B cell (primary cell): ENCODE data around the gene FRS3. TPM values are rescaled to one million over a fixed set of nuclear protein-coding genes. Genes with fewer than 3 reads are reported as not detected.

Experiments
- ATAC-seq: fragments of 200-7000 bp; cut with Tn5 transposase; one replicate; pipeline ENCODE4 v1.10.0; 2021; ENCODE audit warnings: low read depth, mild to moderate bottlenecking, moderate number of reproducible peaks, moderate library complexity
- CTCF ChIA-PET: fragments of 350-600 bp; sonication (Branson Sonifier 250); formaldehyde crosslinking; loops from one replicate; lab custom pipeline; 2021; ENCODE audit warnings: antibody characterized with exemption, inconsistent platforms; lab: Charles Lee
- POLR2A ChIA-PET: fragments of 350-600 bp; sonication (Branson Sonifier 250); formaldehyde crosslinking; loops from one replicate; lab custom pipeline; 2021; ENCODE audit warnings: antibody characterized with exemption; lab: Charles Lee
- DNase-seq: peaks from one replicate; pipeline ENCODE4 v3.0.0; 2013
- H2AFZ ChIP-seq: 2 replicates; pipeline ENCODE4 v1.6.1; 2012; ENCODE audit warnings: mild to moderate bottlenecking, low read depth, low read length; ENCODE audit not compliant: insufficient read depth, poor library complexity, severe bottlenecking
- H3K27ac ChIP-seq, 2 donors: 1 replicate in 1 of 2; 2 replicates in 1 of 2; pipeline ENCODE4 v1.5.1; 2012 to 2013; ENCODE audit warnings: low read length in 2 of 2, mild to moderate bottlenecking in 2 of 2, moderate library complexity in 1 of 2
- H3K27me3 ChIP-seq, 4 experiments: fragments of 200-600 bp in 1 of 4; sonication (generic) in 1 of 4; replicated peaks in 1 of 4; 1 replicate in 2 of 4; 2 replicates in 2 of 4; pipeline versions ENCODE4 v1.6.1 to v1.7.0; 2013 to 2016; ENCODE audit warnings: low read length in 3 of 4, mild to moderate bottlenecking in 2 of 4, mixed read lengths in 1 of 4, moderate library complexity in 1 of 4; ENCODE audit not compliant: insufficient read depth in 4 of 4, control insufficient read depth in 3 of 4; ENCODE audit errors: control extremely low read depth in 1 of 4
- H3K36me3 ChIP-seq, 2 experiments: replicated peaks in 1 of 2; 1 replicate in 1 of 2; 2 replicates in 1 of 2; pipeline versions ENCODE4 v1.6.1 to v1.7.1; 2013; ENCODE audit warnings: low read length in 1 of 2; ENCODE audit not compliant: insufficient read depth in 2 of 2, control insufficient read depth in 1 of 2; ENCODE audit errors: control extremely low read depth in 1 of 2, extremely low read depth in 1 of 2
- H3K4me1 ChIP-seq, 2 donors: fragments of 200-600 bp in 1 of 2; sonication (generic) in 1 of 2; 1 replicate in 1 of 2; 2 replicates in 1 of 2; pipeline versions ENCODE4 v1.5.1 to v1.6.1; 2013 to 2017; ENCODE audit warnings: low read length in 2 of 2; ENCODE audit not compliant: control insufficient read depth in 2 of 2, insufficient read depth in 2 of 2
- H3K4me2 ChIP-seq: replicated peaks from 2 replicates; pipeline ENCODE3; 2012; ENCODE audit warnings: mild to moderate bottlenecking, low read depth, low read length; ENCODE audit not compliant: poor library complexity, severe bottlenecking
- H3K4me3 ChIP-seq, 5 experiments: fragments of 200-600 bp in 1 of 5; sonication (generic) in 1 of 5; 1 replicate in 3 of 5; 2 replicates in 2 of 5; pipeline versions ENCODE4 v1.5.1 to v1.7.0; 2011 to 2016; ENCODE audit warnings: low read length in 4 of 5, mild to moderate bottlenecking in 4 of 5, low read depth in 2 of 5, control low read depth in 1 of 5, moderate library complexity in 1 of 5; ENCODE audit not compliant: insufficient read depth in 1 of 5; ENCODE audit errors: control extremely low read depth in 1 of 5, extremely low read depth in 1 of 5
- H3K79me2 ChIP-seq: fragments of 200-600 bp; sonication (generic); one replicate; pipeline ENCODE4 v1.6.0; 2016; ENCODE audit warnings: low read length; ENCODE audit not compliant: control insufficient read depth, insufficient read depth
- H3K9ac ChIP-seq: fragments of 200-600 bp; sonication (generic); 2 replicates; pipeline ENCODE4 v1.6.1; 2017; ENCODE audit warnings: mild to moderate bottlenecking, low read length, moderate library complexity
- H3K9me3 ChIP-seq, 3 donors: one replicate each; pipeline versions ENCODE4 v1.6.1 to v1.7.1; 2013; ENCODE audit warnings: low read length in 2 of 3; ENCODE audit not compliant: control insufficient read depth in 2 of 3, insufficient read depth in 1 of 3; ENCODE audit errors: control extremely low read depth in 1 of 3
- H4K20me1 ChIP-seq: 2 replicates; pipeline ENCODE4 v1.6.0; 2012; ENCODE audit warnings: mild to moderate bottlenecking, low read length; ENCODE audit not compliant: insufficient read depth, control insufficient read depth, poor library complexity, severe bottlenecking
- H3K27ac Mint-ChIP-seq: one replicate; pipeline ENCODE4 v1.8.0; 2021; ENCODE audit warnings: mixed read lengths
- H3K27me3 Mint-ChIP-seq: one replicate; pipeline ENCODE4 v1.8.0; 2021; ENCODE audit warnings: mixed read lengths
- H3K4me1 Mint-ChIP-seq: one replicate; pipeline ENCODE4 v1.8.0; 2021; ENCODE audit warnings: mixed read lengths
- H3K4me3 Mint-ChIP-seq: one replicate; pipeline ENCODE4 v1.8.0; 2021; ENCODE audit warnings: mixed read lengths
- H3K9me3 Mint-ChIP-seq: one replicate; pipeline ENCODE4 v1.8.0; 2022; ENCODE audit warnings: mixed read lengths; ENCODE audit not compliant: insufficient read depth
- CTCF ChIP-seq: fragments of 200-600 bp; IDR thresholded peaks from one replicate; pipeline ENCODE4 v1.8.0; 2022; ENCODE audit warnings: antibody characterized with exemption, mild to moderate bottlenecking
- EZH2 ChIP-seq: IDR thresholded peaks from 2 replicates; pipeline ENCODE4 v1.6.1; 2012; ENCODE audit warnings: borderline replicate concordance, low read depth, mild to moderate bottlenecking, moderate library complexity, low read length; ENCODE audit not compliant: insufficient read depth, poor library complexity, severe bottlenecking
- WGBS: methylation state at CpG from one replicate; pipeline ENCODE4 v1.1.5; 2013; ENCODE audit warnings: missing lambda C conversion rate; ENCODE audit not compliant: insufficient coverage; 5-methylcytosine and 5-hydroxymethylcytosine counted together
- intact Hi-C: fragments of 100-400 bp; cut with micrococcal nuclease; formaldehyde crosslinking; loops from one replicate; pipeline ENCODE4 v1.10.0; 2022
- polyA plus RNA-seq: library from polyadenylated mRNA; depleted of rRNA; stranded (reverse); fragments of >200 nt; gene quantifications from 2 replicates; pipeline ENCODE4 v1.2.3, GENCODE V29; 2012
- total RNA-seq, 2 donors: library from RNA; stranded (reverse); fragments of 120-200 nt in 1 of 2; gene quantifications; 1 replicate in 1 of 2; 2 replicates in 1 of 2; pipeline versions ENCODE4 v1.2.3 to v1.2.4, GENCODE V29; 2013 to 2022

The FRS3 gene
- total and polyA plus RNA-seq, 2 donors (not counting 1 experiment from before 2014, with no cell fraction given) = 9.8 to 12.0 TPM

- peaks cover 92% of the 10 kb centered on the region for H3K4me1 Mint-ChIP-seq
These were observed 52.0 kb downstream of the FRS3 start for GRCh38 chr6:41727705-41728072.

More at GRCh38 chr6:41727705-41728072, 52.0 kb downstream of the FRS3 start:
- H3K36me3 ChIP-seq = peaks cover 0 to 13% of the 10 kb centered on the region in 2 experiments
- H3K9ac ChIP-seq = peak overlapping the region; percentile 78
- peak overlapping the region in 4 of 5 experiments; percentile 16 to 89 (median 53) for H3K4me3 ChIP-seq
- DNase-seq (no peak), ATAC-seq (no peak)
- H3K27me3 ChIP-seq = no peaks in the 10 kb centered on the region
- intact Hi-C loops = loop anchor here (10.0 kb wide), 1 partner anchor 297 kb away; no protein-coding TSS in a partner anchor
- Mint-ChIP-seq H3K4me3 (peak overlapping the region; percentile 93), H3K27ac (peak overlapping the region; percentile 94), H3K27me3 (no peaks in the 10 kb centered on the region), H3K9me3 (no peaks in the 10 kb centered on the region)
- H3K79me2 ChIP-seq = peaks cover 100% of the 10 kb centered on the region
- H2AFZ ChIP-seq = no peak overlapping the region
- H4K20me1 ChIP-seq = peaks cover 14% of the 10 kb centered on the region
- peak overlapping the region; percentile 87 to 93 for H3K27ac ChIP-seq
- 90% methylated on average over 3 of the region's 3 CpGs for WGBS
- TF ChIP-seq CTCF = no peak
- no peak for TF ChIP-seq EZH2
- POLR2A ChIA-PET = interaction anchor here (0.9 to 9.4 kb wide), 3 partner anchors 11 to 24 kb away, joined by 5 to 342 read pairs (median 9); no protein-coding TSS in a partner anchor
- H3K4me1 ChIP-seq = peaks cover 91 to 98% of the 10 kb centered on the region in 2 donors
- H3K9me3 ChIP-seq = no peaks in the 10 kb centered on the region
- CTCF ChIA-PET = interaction anchor here (0.9 to 9.1 kb wide), 4 partner anchors 8 to 44 kb away, joined by 3 to 176 read pairs (median 4); no protein-coding TSS in a partner anchor
- peak overlapping the region; percentile 90 for H3K4me2 ChIP-seq
